Measurements from ENCODE around the gene TMEM151B. TPM values are rescaled to one million over a fixed set of nuclear protein-coding genes. Genes with fewer than 3 reads are reported as not detected.

Gene TMEM151B
- total and polyA plus RNA-seq, 2 experiments from 2014 or later, result 0.30 TPM

DNA sequence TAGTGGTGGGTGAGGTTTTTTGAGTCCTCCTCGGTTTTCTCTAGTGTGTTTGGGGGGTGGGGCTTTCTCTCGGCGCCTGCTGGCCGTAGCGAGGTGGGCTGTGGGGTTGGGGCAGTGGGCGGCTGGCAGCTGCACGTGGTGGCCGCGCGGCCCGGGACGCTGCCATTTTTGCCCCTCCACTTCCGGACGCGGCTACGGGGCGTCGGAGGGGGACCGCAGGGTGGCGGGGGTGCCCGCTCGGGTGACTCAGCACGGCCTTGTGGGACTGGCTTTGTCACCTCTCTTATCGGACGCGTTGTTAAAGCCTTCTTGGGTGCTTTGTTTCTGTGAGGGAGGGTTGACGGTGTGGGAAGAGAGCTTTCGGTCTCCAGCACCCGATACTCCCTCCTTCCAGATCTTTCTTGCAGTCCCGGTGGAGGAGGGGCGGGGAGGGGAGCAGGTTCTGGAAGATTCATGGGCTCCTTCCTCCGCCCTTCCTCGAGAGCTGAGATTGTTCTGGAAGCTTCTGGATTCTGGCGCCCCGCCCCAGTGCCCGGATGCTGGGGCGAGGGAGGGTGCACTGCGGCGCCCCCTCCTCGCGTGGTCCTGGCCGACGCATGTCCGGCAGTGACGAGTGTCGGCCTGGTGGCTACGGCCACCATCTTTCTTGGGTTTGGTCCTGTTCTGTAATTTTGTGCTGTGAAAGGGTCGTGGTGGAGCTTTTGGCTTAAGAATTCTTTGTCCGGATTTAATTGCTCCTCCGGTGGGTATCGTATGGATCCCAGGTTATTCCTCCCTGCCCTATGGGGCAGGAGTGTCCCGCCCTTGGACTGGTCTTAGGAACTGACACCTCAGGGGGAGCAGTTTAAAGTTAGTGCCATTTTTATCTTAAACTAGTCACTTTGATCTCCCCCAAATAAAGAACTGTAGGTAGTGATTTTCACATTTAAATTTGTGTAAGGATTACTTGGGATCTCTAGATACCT lies 22.6 kb upstream of the TMEM151B start:
- peak overlapping the region; percentile 22 for H2AFZ ChIP-seq
- peaks cover 56% of the 10 kb centered on the region for H4K20me1 ChIP-seq (ENCODE audit: insufficient read depth, poor library complexity, severe bottlenecking)
- 2% methylated on average over 51 of the region's 52 CpGs for WGBS (ENCODE audit: low lambda C conversion rate, missing lambda C conversion rate)
- H3K4me3 ChIP-seq, result peak overlapping the region; percentile 99
- H3K27me3 ChIP-seq, result no peaks in the 10 kb centered on the region
- H3K27ac ChIP-seq, result peak overlapping the region; percentile 97
- H3K9me2 ChIP-seq (replicated peaks; ENCODE audit: insufficient read depth), result no peaks in the 10 kb centered on the region
- peaks cover 16% of the 10 kb centered on the region for H3K4me1 ChIP-seq (ENCODE audit: insufficient read depth)
- H3K9me3 ChIP-seq (ENCODE audit: low read depth), result no peaks in the 10 kb centered on the region
- TF ChIP-seq EZH2 (IDR thresholded peaks at IDR 0.05; ENCODE audit: borderline replicate concordance) (no peak), CTCF (IDR thresholded peaks at IDR 0.05; ENCODE audit: poor library complexity) (no peak), EZH2phosphoT487 (IDR thresholded peaks at IDR 0.05; ENCODE audit: low read depth, severe bottlenecking, unreplicated experiment) (no peak)
- H3K36me3 ChIP-seq (replicated peaks; ENCODE audit: insufficient read depth, low read depth), result no peaks in the 10 kb centered on the region
- H3K4me2 ChIP-seq, result peak overlapping the region; percentile 88
- peaks cover 55% of the 10 kb centered on the region for H3K79me2 ChIP-seq
- peak; percentile 81 for DNase-seq (ENCODE audit: low spot score)

- Histone ChIP-seq H3K4me1 (ENCODE audit: insufficient read depth) (peaks cover 16% of the 10 kb centered on the region), H3K9me3 (ENCODE audit: low read depth) (no peaks in the 10 kb centered on the region), H4K20me1 (ENCODE audit: insufficient read depth, poor library complexity, severe bottlenecking) (peaks cover 65% of the 10 kb centered on the region), H2AFZ (no peak overlapping the region), H3K9me2 (replicated peaks; ENCODE audit: insufficient read depth) (no peaks in the 10 kb centered on the region), H3K27ac (peak overlapping the region; percentile 97), H3K79me2 (peaks cover 63% of the 10 kb centered on the region), H3K27me3 (no peaks in the 10 kb centered on the region), H3K4me2 (peak overlapping the region; percentile 88), H3K4me3 (peak overlapping the region; percentile 99), H3K36me3 (replicated peaks; ENCODE audit: insufficient read depth, low read depth) (no peaks in the 10 kb centered on the region)
- DNase-seq (ENCODE audit: low spot score), result no peak
- TF ChIP-seq EZH2phosphoT487 (IDR thresholded peaks at IDR 0.05; ENCODE audit: low read depth, severe bottlenecking, unreplicated experiment) (no peak), EZH2 (IDR thresholded peaks at IDR 0.05; ENCODE audit: borderline replicate concordance) (no peak), CTCF (IDR thresholded peaks at IDR 0.05; ENCODE audit: poor library complexity) (no peak)
- 58% methylated on average over 1 of the region's 1 CpG for WGBS (ENCODE audit: low lambda C conversion rate, missing lambda C conversion rate)
Measured at GRCh38 chr6:44248579-44248978, 21.7 kb upstream of the TMEM151B start.

DNA sequence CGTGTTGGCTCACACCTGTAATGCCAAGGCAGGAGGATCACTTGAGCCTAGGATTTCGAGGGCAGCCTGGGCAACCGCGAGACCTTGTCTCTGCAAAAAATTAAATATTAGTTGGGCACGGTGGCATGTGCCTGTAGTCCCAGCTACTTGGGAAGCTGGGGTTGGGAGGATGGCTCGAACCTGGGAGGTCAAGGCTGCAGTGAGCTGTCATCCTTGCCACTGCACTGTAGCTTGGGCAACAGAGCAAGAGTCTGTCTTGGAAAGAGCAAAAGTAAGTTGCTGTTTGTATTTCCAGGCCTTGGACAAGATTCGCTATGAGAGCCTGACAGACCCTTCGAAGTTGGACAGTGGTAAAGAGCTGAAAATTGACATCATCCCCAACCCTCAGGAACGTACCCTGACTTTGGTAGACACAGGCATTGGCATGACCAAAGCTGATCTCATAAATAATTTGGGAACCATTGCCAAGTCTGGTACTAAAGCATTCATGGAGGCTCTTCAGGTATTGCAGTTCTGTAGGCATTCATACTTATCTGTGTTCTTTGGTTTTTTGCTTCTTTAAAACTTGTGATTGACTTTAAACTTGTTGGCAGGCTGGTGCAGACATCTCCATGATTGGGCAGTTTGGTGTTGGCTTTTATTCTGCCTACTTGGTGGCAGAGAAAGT lies 21.0 kb upstream of the TMEM151B start:
- TF ChIP-seq EZH2phosphoT487 (IDR thresholded peaks at IDR 0.05; ENCODE audit: low read depth, severe bottlenecking, unreplicated experiment) (no peak), CTCF (IDR thresholded peaks at IDR 0.05; ENCODE audit: poor library complexity) (no peak), EZH2 (IDR thresholded peaks at IDR 0.05; ENCODE audit: borderline replicate concordance) (no peak)
- H3K27me3 ChIP-seq, result no peaks in the 10 kb centered on the region
- peak overlapping the region; percentile 88 for H3K4me2 ChIP-seq
- H3K27ac ChIP-seq, result peak overlapping the region; percentile 97
- no peaks in the 10 kb centered on the region for H3K9me2 ChIP-seq (replicated peaks; ENCODE audit: insufficient read depth)
- no peaks in the 10 kb centered on the region for H3K36me3 ChIP-seq (replicated peaks; ENCODE audit: insufficient read depth, low read depth)
- peaks cover 16% of the 10 kb centered on the region for H3K4me1 ChIP-seq (ENCODE audit: insufficient read depth)
- H4K20me1 ChIP-seq (ENCODE audit: insufficient read depth, poor library complexity, severe bottlenecking), result peaks cover 72% of the 10 kb centered on the region
- no peaks in the 10 kb centered on the region for H3K9me3 ChIP-seq (ENCODE audit: low read depth)
- H2AFZ ChIP-seq, result no peak overlapping the region
- 85% methylated on average over 9 of the region's 9 CpGs for WGBS (ENCODE audit: low lambda C conversion rate, missing lambda C conversion rate)
- peak overlapping the region; percentile 99 for H3K4me3 ChIP-seq
- DNase-seq (ENCODE audit: low spot score), result no peak
- H3K79me2 ChIP-seq, result peaks cover 69% of the 10 kb centered on the region
